ENCODE data around the gene PPP1CC.
"Not testable (repeated sequence)": the region's sequence is repeated elsewhere in the genome, so short reads cannot be mapped to it uniquely, and the experiment has no call there.

PPP1CC gene

DNA sequence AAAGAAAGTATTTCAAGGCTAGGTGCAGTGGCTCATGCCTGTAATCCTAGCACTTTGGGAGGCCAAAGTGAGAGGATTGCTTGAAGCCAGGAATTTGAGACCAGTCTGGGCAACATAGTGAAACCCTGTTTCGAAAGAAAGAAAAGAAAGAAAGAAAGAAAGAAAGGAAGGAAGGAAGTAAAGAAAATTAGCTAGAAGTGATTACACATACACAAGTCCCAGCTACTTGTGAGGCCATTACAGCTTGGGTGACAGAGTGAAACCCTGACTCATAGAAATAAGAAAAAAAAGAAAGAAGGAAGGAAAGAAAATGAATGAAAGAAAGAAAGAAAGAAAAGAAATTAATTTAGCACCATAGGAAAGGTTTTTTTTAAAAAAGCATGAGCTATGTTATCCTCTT lies 33.3 kb upstream of the PPP1CC start:
- Histone ChIP-seq H3K4me3 (ENCODE audit: extremely low read depth, insufficient read depth, low read length, poor library complexity, severe bottlenecking) (no peak overlapping the region), H3K9me3 (ENCODE audit: control insufficient read depth, low read length) (no peaks in the 10 kb centered on the region), H3K36me3 (ENCODE audit: control insufficient read depth, insufficient read depth, low read length) (no peaks in the 10 kb centered on the region), H3K27ac (ENCODE audit: low read depth, low read length, severe bottlenecking) (no peak overlapping the region), H3K4me1 (ENCODE audit: control insufficient read depth, insufficient read depth, low read length, poor library complexity, severe bottlenecking) (no peaks in the 10 kb centered on the region)
- no CpG with 5 or more reads among the region's 1 CpG for WGBS, 2 experiments (ENCODE audit: insufficient coverage in 2 of 2)

DNA sequence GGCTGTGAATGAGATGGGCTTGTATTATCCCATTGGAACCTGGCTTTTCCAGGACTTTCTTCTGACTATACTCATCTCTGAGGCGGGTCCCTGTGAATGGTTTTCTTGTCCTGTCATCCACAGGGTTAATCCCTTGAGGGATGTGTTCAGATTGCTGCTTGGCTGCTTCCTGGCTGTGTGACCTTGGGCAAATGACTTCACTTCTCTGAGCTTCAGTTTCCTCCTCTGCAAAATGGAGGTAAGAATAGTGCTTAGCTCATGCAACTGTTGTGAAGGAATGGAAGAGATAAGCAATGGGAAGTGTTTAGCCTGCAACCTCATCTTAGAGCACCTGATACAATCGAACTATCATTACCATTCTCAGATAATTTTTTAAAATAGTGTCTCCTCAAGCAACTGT lies 32.1 kb upstream of the PPP1CC start:
- 67 to 80% methylated on average over 1 of the region's 2 CpGs for WGBS, 2 experiments (ENCODE audit: insufficient coverage in 2 of 2)

DNA sequence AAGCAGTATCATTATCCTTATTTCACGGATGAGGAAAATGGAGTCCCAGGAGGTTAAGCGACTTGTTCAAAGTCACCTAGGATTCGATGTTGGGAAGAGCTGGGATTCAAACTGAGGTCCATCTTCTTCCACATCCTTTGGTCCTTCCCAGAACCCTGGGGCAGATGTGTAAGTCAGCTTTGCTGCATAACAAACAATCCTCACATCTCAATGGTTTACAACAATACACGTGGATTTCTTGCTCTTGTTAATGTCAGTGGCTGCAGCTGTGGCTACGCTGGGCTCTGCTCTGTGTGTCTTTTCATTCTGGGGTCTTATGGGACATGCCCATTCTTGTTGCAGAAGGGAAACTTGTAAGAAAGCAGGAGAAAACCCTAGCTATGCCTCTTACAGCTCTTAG lies 26.3 kb upstream of the PPP1CC start:
- WGBS, 2 experiments (ENCODE audit: insufficient coverage in 2 of 2): 84 to 93% methylated on average over 4 to 5 of the region's 5 CpGs
- no peaks in the 10 kb centered on the region for H3K36me3 ChIP-seq (ENCODE audit: control insufficient read depth, insufficient read depth, low read length)
- H3K9me3 ChIP-seq (ENCODE audit: control insufficient read depth, low read length): no peaks in the 10 kb centered on the region
- H3K4me1 ChIP-seq (ENCODE audit: control insufficient read depth, insufficient read depth, low read length, poor library complexity, severe bottlenecking): no peaks in the 10 kb centered on the region
- H3K4me3 ChIP-seq (ENCODE audit: extremely low read depth, insufficient read depth, low read length, poor library complexity, severe bottlenecking): no peak overlapping the region
- no peak overlapping the region for H3K27ac ChIP-seq (ENCODE audit: low read depth, low read length, severe bottlenecking)

More for the DNA sequence above, 32.1 kb upstream of the PPP1CC start:
- Histone ChIP-seq H3K27ac (ENCODE audit: low read depth, low read length, severe bottlenecking) (no peak overlapping the region), H3K4me3 (ENCODE audit: extremely low read depth, insufficient read depth, low read length, poor library complexity, severe bottlenecking) (no peak overlapping the region), H3K9me3 (ENCODE audit: control insufficient read depth, low read length) (no peaks in the 10 kb centered on the region), H3K4me1 (ENCODE audit: control insufficient read depth, insufficient read depth, low read length, poor library complexity, severe bottlenecking) (no peaks in the 10 kb centered on the region), H3K36me3 (ENCODE audit: control insufficient read depth, insufficient read depth, low read length) (no peaks in the 10 kb centered on the region)

DNA sequence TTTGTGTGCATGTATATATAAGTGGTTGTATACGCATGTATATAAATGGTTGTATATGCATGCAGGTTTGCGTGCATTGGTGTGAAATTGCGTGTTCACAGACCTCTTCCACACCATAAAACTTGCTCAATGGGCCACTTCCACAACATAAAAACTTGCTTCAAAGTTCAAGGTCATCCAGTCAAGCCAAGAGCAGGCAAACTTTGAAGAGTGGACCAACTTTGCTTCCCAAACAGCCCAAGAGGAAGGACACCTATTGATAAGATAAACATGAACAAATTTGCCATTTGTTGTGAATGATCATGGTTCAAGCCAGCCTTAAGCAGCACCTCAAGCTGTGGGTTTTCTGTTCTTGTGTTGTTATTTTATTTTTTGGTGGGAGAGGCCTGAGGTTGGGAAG lies 25.2 kb upstream of the PPP1CC start:
- no peak overlapping the region for H3K4me3 ChIP-seq (ENCODE audit: extremely low read depth, insufficient read depth, low read length, poor library complexity, severe bottlenecking)
- 80% methylated on average over 2 of the region's 3 CpGs; no CpG with 5 or more reads in 1 of the 2 experiments for WGBS, 2 experiments (ENCODE audit: insufficient coverage in 2 of 2)
- no peak overlapping the region for H3K27ac ChIP-seq (ENCODE audit: low read depth, low read length, severe bottlenecking)
- H3K4me1 ChIP-seq (ENCODE audit: control insufficient read depth, insufficient read depth, low read length, poor library complexity, severe bottlenecking): no peaks in the 10 kb centered on the region
- H3K9me3 ChIP-seq (ENCODE audit: control insufficient read depth, low read length): no peaks in the 10 kb centered on the region
- H3K36me3 ChIP-seq (ENCODE audit: control insufficient read depth, insufficient read depth, low read length): no peaks in the 10 kb centered on the region

DNA sequence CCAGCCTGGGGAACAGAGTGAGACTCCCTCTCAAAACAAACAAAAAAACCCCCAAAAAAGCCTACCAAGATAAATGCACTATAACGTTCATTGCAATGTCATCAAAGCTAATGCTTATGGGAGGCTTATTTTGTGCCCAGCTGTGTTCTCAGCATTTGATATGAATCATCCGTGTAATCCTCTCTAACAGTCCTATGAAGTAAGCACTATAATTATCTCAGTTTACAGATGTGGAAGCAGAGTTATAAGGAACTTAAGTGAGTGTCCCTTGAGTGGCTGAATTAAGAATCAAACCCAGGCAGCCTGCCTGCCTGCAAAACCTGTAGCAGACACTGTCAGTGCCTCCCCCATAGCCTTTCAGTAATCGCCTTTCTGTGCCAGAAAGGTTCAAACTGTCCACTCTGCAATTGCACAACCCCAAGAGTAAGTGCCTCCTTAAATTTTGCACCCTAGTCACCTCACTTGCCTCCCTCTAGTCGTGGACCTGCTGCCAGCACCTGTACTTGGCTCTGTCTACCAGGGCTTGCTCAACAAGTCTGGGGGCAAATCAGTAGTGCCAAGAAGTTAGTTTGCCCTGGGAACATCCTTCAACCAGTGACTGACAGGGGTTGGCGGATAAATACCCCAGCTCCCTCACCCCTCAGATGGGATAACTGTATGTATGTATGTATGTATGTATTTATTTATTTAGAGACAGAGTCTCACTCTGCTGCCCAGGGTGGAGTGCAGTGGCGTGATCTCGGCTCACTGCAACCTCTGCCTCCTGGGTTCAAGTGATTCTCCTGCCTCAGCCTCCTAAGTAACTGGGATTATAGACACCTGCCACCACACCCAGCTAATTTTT lies 23.8 kb upstream of the PPP1CC start:
- Histone ChIP-seq H3K27ac (ENCODE audit: low read depth, low read length, severe bottlenecking) (no peak overlapping the region), H3K36me3 (ENCODE audit: control insufficient read depth, insufficient read depth, low read length) (no peaks in the 10 kb centered on the region), H3K4me3 (ENCODE audit: extremely low read depth, insufficient read depth, low read length, poor library complexity, severe bottlenecking) (no peak overlapping the region), H3K4me1 (ENCODE audit: control insufficient read depth, insufficient read depth, low read length, poor library complexity, severe bottlenecking) (no peaks in the 10 kb centered on the region), H3K9me3 (ENCODE audit: control insufficient read depth, low read length) (no peaks in the 10 kb centered on the region)
- WGBS, 2 experiments (ENCODE audit: insufficient coverage in 2 of 2): 65 to 74% methylated on average over 2 to 3 of the region's 7 CpGs

DNA sequence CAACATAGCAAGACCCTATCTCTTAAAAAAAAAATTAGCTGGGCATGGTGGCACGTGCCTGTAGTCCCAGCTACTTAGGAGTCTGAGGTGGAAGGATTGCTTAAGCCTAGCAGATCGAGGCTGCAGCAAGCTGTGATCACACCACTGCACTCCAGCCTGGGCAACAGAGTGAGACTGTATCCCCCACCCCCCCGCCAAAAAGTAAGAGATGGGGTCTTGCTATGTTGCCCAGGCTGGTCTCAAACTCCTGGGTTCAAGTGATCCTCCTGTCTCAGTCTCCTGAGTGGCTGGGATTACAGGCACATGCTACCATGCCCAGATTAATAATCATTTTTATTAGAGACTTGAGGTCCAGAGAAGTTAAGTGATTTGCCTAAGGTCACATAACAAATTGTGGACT lies 22.9 kb upstream of the PPP1CC start:
- not testable (repeated sequence) for H3K36me3 ChIP-seq (ENCODE audit: control insufficient read depth, insufficient read depth, low read length); H3K27ac ChIP-seq (ENCODE audit: low read depth, low read length, severe bottlenecking); H3K9me3 ChIP-seq (ENCODE audit: control insufficient read depth, low read length); H3K4me1 ChIP-seq (ENCODE audit: control insufficient read depth, insufficient read depth, low read length, poor library complexity, severe bottlenecking); H3K4me3 ChIP-seq (ENCODE audit: extremely low read depth, insufficient read depth, low read length, poor library complexity, severe bottlenecking)
- WGBS, 2 experiments (ENCODE audit: insufficient coverage in 2 of 2): 86 to 92% methylated on average over 2 to 3 of the region's 3 CpGs

DNA sequence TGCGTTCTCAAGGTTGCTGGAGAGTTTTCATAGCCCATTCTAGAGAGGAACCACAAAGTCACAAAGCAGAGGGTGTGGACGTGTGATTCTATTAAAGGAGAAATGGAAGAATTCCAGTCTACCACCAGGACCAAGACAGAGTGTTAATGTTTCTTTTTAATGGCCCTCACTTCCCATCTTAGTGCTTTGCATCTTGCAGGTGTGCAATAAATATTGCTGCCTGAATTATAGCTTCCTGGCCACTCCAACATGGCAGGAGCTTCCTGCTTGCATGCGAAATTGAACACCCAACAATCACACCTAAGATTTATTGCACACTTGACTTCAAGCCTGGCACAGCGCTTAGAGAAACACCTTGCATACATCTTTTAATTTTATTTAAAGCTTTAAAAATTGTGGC lies 22.4 kb upstream of the PPP1CC start:
- Histone ChIP-seq H3K4me1 (ENCODE audit: control insufficient read depth, insufficient read depth, low read length, poor library complexity, severe bottlenecking) (no peaks in the 10 kb centered on the region), H3K4me3 (ENCODE audit: extremely low read depth, insufficient read depth, low read length, poor library complexity, severe bottlenecking) (no peak overlapping the region), H3K36me3 (ENCODE audit: control insufficient read depth, insufficient read depth, low read length) (no peaks in the 10 kb centered on the region), H3K9me3 (ENCODE audit: control insufficient read depth, low read length) (no peaks in the 10 kb centered on the region), H3K27ac (ENCODE audit: low read depth, low read length, severe bottlenecking) (no peak overlapping the region)
- WGBS, 2 experiments (ENCODE audit: insufficient coverage in 2 of 2): 73 to 93% methylated on average over 2 of the region's 4 CpGs

DNA sequence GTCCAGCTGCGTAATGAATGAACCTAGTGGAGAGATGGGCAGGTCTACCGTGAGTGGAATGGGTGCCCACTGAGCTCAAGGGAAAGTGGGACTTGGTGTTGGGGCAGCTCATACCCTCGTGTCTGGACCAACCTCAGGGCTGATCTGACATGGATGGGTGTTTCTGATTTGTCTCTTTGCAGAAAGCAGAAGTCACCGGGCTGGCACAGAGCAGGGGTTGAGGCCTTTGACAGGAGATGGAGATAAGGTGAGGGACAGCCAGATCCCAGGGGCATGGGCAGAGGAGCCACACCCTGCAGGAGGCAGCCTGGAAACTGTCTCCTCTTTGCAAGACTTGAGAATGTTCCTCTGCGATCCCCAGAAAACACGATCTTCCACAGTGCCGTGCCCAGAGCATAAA lies 20.9 kb upstream of the PPP1CC start:
- Histone ChIP-seq H3K4me3 (ENCODE audit: extremely low read depth, insufficient read depth, low read length, poor library complexity, severe bottlenecking) (no peak overlapping the region), H3K9me3 (ENCODE audit: control insufficient read depth, low read length) (no peaks in the 10 kb centered on the region), H3K4me1 (ENCODE audit: control insufficient read depth, insufficient read depth, low read length, poor library complexity, severe bottlenecking) (no peaks in the 10 kb centered on the region), H3K36me3 (ENCODE audit: control insufficient read depth, insufficient read depth, low read length) (no peaks in the 10 kb centered on the region), H3K27ac (ENCODE audit: low read depth, low read length, severe bottlenecking) (no peak overlapping the region)
- WGBS, 2 experiments (ENCODE audit: insufficient coverage in 2 of 2): 88 to 96% methylated on average over 7 of the region's 7 CpGs

DNA sequence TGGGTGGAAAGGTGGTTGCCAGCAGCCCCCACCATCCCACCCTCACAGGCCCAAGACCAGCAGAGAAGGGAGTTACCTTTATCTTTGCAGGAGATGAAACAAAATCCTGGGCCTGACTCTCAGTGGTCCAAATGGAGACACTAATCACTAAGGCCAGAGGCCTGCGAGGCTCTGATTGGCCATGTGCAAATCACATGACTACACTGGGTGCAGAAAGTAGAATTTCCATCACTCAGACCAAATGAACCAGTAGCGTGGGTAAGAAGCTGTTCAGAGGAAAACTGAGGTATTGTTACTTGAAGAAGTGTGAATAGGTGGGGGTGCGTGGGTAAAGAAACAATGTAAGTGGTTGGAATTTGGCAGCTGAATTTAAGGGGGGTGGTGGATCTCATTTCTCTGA lies 20.2 kb upstream of the PPP1CC start:
- H3K4me1 ChIP-seq (ENCODE audit: control insufficient read depth, insufficient read depth, low read length, poor library complexity, severe bottlenecking): no peaks in the 10 kb centered on the region
- H3K4me3 ChIP-seq (ENCODE audit: extremely low read depth, insufficient read depth, low read length, poor library complexity, severe bottlenecking): no peak overlapping the region
- H3K9me3 ChIP-seq (ENCODE audit: control insufficient read depth, low read length): no peaks in the 10 kb centered on the region
- no peak overlapping the region for H3K27ac ChIP-seq (ENCODE audit: low read depth, low read length, severe bottlenecking)
- H3K36me3 ChIP-seq (ENCODE audit: control insufficient read depth, insufficient read depth, low read length): no peaks in the 10 kb centered on the region
- WGBS, 2 experiments (ENCODE audit: insufficient coverage in 2 of 2): 89 to 90% methylated on average over 1 to 3 of the region's 3 CpGs

DNA sequence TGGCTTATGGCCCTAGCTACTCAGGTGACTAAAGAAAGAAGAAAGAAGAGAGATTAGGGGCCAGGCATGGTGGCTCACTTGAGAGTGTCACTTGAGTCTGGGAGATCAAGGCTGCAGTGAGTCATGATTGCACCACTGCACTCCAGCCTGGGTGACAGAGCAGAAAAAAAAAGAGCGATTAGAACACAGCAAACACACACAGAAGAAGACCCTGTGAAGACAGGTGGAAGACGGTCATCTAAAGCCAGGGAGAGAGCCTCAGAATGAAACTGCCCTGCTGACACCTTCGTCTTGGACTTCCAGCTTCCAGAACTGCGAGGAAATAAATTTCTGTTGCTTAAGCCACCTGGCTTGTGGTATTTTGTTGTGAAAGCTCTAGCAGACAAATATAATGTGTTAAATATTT lies 17.5 kb upstream of the PPP1CC start:
- 100% methylated on average over 1 to 4 of the region's 4 CpGs for WGBS, 2 experiments (ENCODE audit: insufficient coverage in 2 of 2)
- H3K4me3 ChIP-seq (ENCODE audit: extremely low read depth, insufficient read depth, low read length, poor library complexity, severe bottlenecking): no peak overlapping the region
- H3K27ac ChIP-seq (ENCODE audit: low read depth, low read length, severe bottlenecking): no peak overlapping the region
- no peaks in the 10 kb centered on the region for H3K4me1 ChIP-seq (ENCODE audit: control insufficient read depth, insufficient read depth, low read length, poor library complexity, severe bottlenecking)
- no peaks in the 10 kb centered on the region for H3K36me3 ChIP-seq (ENCODE audit: control insufficient read depth, insufficient read depth, low read length)
- no peaks in the 10 kb centered on the region for H3K9me3 ChIP-seq (ENCODE audit: control insufficient read depth, low read length)

DNA sequence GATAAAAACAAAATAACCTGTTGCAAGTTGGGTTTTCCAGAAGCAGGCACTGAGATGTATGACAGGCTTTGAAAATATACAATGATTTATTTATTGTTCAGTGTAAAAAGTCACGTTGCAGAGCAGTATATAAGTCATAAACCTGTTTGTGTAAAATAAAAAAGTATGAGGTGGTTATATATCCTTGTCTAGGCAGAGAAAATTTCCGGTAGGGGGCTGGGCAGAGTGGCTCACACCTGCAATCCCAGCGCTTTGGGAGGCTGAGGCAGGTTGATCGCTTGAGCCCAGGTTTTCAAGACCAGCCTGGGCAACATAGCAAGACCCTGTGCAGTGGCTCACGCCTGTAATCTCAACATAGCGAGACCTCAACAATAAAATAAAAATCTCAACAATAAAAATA lies 16.2 kb upstream of the PPP1CC start:
- no peak overlapping the region for H3K27ac ChIP-seq (ENCODE audit: low read depth, low read length, severe bottlenecking)
- no peaks in the 10 kb centered on the region for H3K4me1 ChIP-seq (ENCODE audit: control insufficient read depth, insufficient read depth, low read length, poor library complexity, severe bottlenecking)
- WGBS, 2 experiments (ENCODE audit: insufficient coverage in 2 of 2): 89 to 96% methylated on average over 4 of the region's 6 CpGs
- H3K9me3 ChIP-seq (ENCODE audit: control insufficient read depth, low read length): no peaks in the 10 kb centered on the region
- H3K4me3 ChIP-seq (ENCODE audit: extremely low read depth, insufficient read depth, low read length, poor library complexity, severe bottlenecking): no peak overlapping the region
- H3K36me3 ChIP-seq (ENCODE audit: control insufficient read depth, insufficient read depth, low read length): no peaks in the 10 kb centered on the region
